B cell (primary cell): Measurements from ENCODE around the gene EXOC6B. TPM values are rescaled to one million over a fixed set of nuclear protein-coding genes. Genes with fewer than 3 reads are reported as not detected.

ENCODE experiments used
- polyA plus RNA-seq: library from polyadenylated mRNA; depleted of rRNA; stranded (reverse); fragments of >200 nt; gene quantifications from 2 replicates; pipeline ENCODE4 v1.2.3, GENCODE V29; 2012
- small RNA-seq: library from RNA; depleted of rRNA; stranded (forward); fragments of <200 nt; gene quantifications from one replicate; pipeline ENCODE3, GENCODE V24; 2012; ENCODE audit warnings: low replicate concordance, low read depth; ENCODE audit not compliant: insufficient read length
- total RNA-seq, 2 donors: library from RNA; stranded (reverse); fragments of 120-200 nt in 1 of 2; gene quantifications; 1 replicate in 1 of 2; 2 replicates in 1 of 2; pipeline versions ENCODE4 v1.2.3 to v1.2.4, GENCODE V29; 2013 to 2022

Gene EXOC6B
- total and polyA plus RNA-seq, 2 donors (not counting 1 experiment from before 2014, with no cell fraction given): 4.8 to 22.6 TPM

Small RNA genes lying within 50 kb of the gene (small RNA-seq; reads per million reads assigned to genes)
- gene RF00592 (23.0 reads per million, percentile 90 among the genes with 10 or more reads in this experiment), gene RNU2-39P (2.1 reads per million, percentile 17 among the genes with 10 or more reads in this experiment)

Other genes with a start within 250 kb of the EXOC6B start
- gene SPR, start 61.4 kb upstream of the EXOC6B start, total RNA-seq: not detected in 2 replicates
- gene SPR, start 61.4 kb upstream of the EXOC6B start, polyA plus RNA-seq: not detected in 2 replicates
- not detected in 2 replicates for gene EMX1, start 91.5 kb upstream of the EXOC6B start, total RNA-seq
- not detected in 2 replicates for gene EMX1, start 91.5 kb upstream of the EXOC6B start, polyA plus RNA-seq
- gene SFXN5, start 245.7 kb upstream of the EXOC6B start, total RNA-seq: 16.9 and 17.8 TPM in 2 replicates
- gene SFXN5, start 245.7 kb upstream of the EXOC6B start, polyA plus RNA-seq: 6.9 and 8.0 TPM in 2 replicates